Measurements from ENCODE around the gene XRN2.

XRN2 gene

GRCh38 chr20:21309678-21310467 lies 6.7 kb downstream of the XRN2 start:
- TF ChIP-seq GATA1 (IDR thresholded peaks at IDR 0.05; ENCODE audit: low read depth, low read length) = no peak
- no peak for TF ChIP-seq POLR2A (IDR thresholded peaks at IDR 0.05; ENCODE audit: low read length)
- no peak for DNase-seq

- DNase-seq = no peak
- TF ChIP-seq POLR2A (IDR thresholded peaks at IDR 0.05; ENCODE audit: low read length) (no peak), GATA1 (IDR thresholded peaks at IDR 0.05; ENCODE audit: low read depth, low read length) (no peak)
Measured at GRCh38 chr20:21312813-21313474, 9.8 kb downstream of the XRN2 start.

GRCh38 chr20:21315138-21315537 lies 12.0 kb downstream of the XRN2 start:
- DNase-seq = peak; percentile 14 to 33
- no peak for TF ChIP-seq POLR2A (IDR thresholded peaks at IDR 0.05; ENCODE audit: low read length)
- TF ChIP-seq GATA1 (IDR thresholded peaks at IDR 0.05; ENCODE audit: low read depth, low read length) = no peak

GRCh38 chr20:21322083-21322710 lies 19.1 kb downstream of the XRN2 start:
- TF ChIP-seq GATA1 (IDR thresholded peaks at IDR 0.05; ENCODE audit: low read depth, low read length) (no peak), POLR2A (IDR thresholded peaks at IDR 0.05; ENCODE audit: low read length) (no peak)
- DNase-seq = no peak

- TF ChIP-seq GATA1 (IDR thresholded peaks at IDR 0.05; ENCODE audit: low read depth, low read length) (no peak), POLR2A (IDR thresholded peaks at IDR 0.05; ENCODE audit: low read length) (no peak)
- no peak for DNase-seq
Measured at GRCh38 chr20:21322921-21323331, 19.8 kb downstream of the XRN2 start.

- TF ChIP-seq POLR2A (IDR thresholded peaks at IDR 0.05; ENCODE audit: low read length) (no peak), GATA1 (IDR thresholded peaks at IDR 0.05; ENCODE audit: low read depth, low read length) (no peak)
- DNase-seq = peak; percentile 41 to 74
Measured at GRCh38 chr20:21323640-21324039, 20.5 kb downstream of the XRN2 start.

GRCh38 chr20:21324126-21324525 lies 21.0 kb downstream of the XRN2 start:
- DNase-seq = peak in 1 of 2 experiments; percentile 23
- no peak for TF ChIP-seq GATA1 (IDR thresholded peaks at IDR 0.05; ENCODE audit: low read depth, low read length)
- TF ChIP-seq POLR2A (IDR thresholded peaks at IDR 0.05; ENCODE audit: low read length) = no peak

GRCh38 chr20:21325296-21325695 lies 22.2 kb downstream of the XRN2 start:
- DNase-seq = peak; percentile 38 to 48
- TF ChIP-seq POLR2A (IDR thresholded peaks at IDR 0.05; ENCODE audit: low read length) (no peak), GATA1 (IDR thresholded peaks at IDR 0.05; ENCODE audit: low read depth, low read length) (no peak)

GRCh38 chr20:21326700-21327099 lies 23.6 kb downstream of the XRN2 start:
- TF ChIP-seq GATA1 (IDR thresholded peaks at IDR 0.05; ENCODE audit: low read depth, low read length) (no peak), POLR2A (IDR thresholded peaks at IDR 0.05; ENCODE audit: low read length) (no peak)
- DNase-seq = no peak

- DNase-seq = no peak
- TF ChIP-seq GATA1 (IDR thresholded peaks at IDR 0.05; ENCODE audit: low read depth, low read length) = no peak
- no peak for TF ChIP-seq POLR2A (IDR thresholded peaks at IDR 0.05; ENCODE audit: low read length)
Measured at GRCh38 chr20:21336455-21337151, 33.5 kb downstream of the XRN2 start.

GRCh38 chr20:21338291-21338690 lies 35.2 kb downstream of the XRN2 start:
- no peak for TF ChIP-seq POLR2A (IDR thresholded peaks at IDR 0.05; ENCODE audit: low read length)
- TF ChIP-seq GATA1 (IDR thresholded peaks at IDR 0.05; ENCODE audit: low read depth, low read length) = no peak
- DNase-seq = no peak

GRCh38 chr20:21339499-21339898 lies 36.4 kb downstream of the XRN2 start:
- no peak for DNase-seq
- TF ChIP-seq GATA1 (IDR thresholded peaks at IDR 0.05; ENCODE audit: low read depth, low read length) (no peak), POLR2A (IDR thresholded peaks at IDR 0.05; ENCODE audit: low read length) (no peak)

GRCh38 chr20:21340991-21341697 lies 38.0 kb downstream of the XRN2 start:
- no peak for TF ChIP-seq GATA1 (IDR thresholded peaks at IDR 0.05; ENCODE audit: low read depth, low read length)
- no peak for TF ChIP-seq POLR2A (IDR thresholded peaks at IDR 0.05; ENCODE audit: low read length)
- DNase-seq = no peak

All from erythroblast (primary cell).